GM12874 (cell line): ENCODE measurements around the gene METTL6.

Experiments
- TF ChIP-seq, protein P1 (sequence below): IDR thresholded peaks from 2 replicates; pipeline ENCODE4 v1.5.1; 2011; ENCODE audit warnings: low read depth, mild to moderate bottlenecking, control low read depth, low read length, moderate library complexity; ENCODE audit not compliant: insufficient read depth

The METTL6 gene

DNA sequence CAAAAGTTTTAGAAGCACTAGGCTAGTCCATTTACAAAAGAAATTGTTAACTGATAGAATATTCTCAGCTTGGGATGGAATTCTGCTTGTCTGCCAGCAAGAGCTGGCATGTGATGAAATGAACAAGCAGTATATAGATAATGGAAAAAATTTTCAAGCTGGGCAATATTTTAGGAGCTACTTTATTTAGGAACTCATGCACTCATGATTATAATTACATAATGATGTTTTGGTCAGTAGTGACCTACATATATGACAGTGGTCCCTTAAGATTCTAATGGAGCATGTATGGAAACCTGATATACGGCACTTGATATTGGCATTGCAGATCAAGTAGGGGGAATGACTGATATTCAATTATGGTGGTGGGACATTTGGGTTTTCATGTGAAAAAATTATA lies 6.2 kb upstream of the METTL6 start:
- TF ChIP-seq, protein P1, sequence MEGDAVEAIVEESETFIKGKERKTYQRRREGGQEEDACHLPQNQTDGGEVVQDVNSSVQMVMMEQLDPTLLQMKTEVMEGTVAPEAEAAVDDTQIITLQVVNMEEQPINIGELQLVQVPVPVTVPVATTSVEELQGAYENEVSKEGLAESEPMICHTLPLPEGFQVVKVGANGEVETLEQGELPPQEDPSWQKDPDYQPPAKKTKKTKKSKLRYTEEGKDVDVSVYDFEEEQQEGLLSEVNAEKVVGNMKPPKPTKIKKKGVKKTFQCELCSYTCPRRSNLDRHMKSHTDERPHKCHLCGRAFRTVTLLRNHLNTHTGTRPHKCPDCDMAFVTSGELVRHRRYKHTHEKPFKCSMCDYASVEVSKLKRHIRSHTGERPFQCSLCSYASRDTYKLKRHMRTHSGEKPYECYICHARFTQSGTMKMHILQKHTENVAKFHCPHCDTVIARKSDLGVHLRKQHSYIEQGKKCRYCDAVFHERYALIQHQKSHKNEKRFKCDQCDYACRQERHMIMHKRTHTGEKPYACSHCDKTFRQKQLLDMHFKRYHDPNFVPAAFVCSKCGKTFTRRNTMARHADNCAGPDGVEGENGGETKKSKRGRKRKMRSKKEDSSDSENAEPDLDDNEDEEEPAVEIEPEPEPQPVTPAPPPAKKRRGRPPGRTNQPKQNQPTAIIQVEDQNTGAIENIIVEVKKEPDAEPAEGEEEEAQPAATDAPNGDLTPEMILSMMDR, result no peak

DNA sequence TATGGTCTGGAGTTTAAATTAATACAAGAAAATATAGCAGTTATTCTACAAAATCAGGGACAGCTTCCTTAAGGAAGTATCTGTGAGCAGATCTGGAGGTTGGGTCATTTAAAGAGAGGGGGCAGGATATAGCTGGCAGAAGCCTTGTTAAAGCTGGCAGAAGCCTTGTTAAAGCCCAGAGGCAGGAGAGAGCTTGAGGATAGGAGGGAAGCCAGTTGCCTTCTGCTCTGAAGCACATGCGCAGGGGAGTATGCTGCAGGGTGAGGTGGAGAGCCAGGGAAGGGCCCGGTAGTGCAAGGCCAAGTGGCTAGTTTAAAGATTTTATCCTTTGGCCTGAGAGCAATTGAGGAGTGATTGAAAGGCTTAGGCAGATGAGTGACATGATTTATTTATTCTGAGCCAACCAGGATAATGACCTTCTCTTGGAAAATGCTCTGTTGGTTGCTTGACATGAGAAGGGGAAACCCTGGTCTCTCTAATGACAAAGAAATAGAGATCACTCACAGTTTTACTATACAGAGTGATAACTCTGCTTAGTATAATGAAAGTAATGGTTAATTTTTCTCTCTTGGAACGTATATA lies 4.0 kb upstream of the METTL6 start:
- TF ChIP-seq, protein P1, result no peak

DNA sequence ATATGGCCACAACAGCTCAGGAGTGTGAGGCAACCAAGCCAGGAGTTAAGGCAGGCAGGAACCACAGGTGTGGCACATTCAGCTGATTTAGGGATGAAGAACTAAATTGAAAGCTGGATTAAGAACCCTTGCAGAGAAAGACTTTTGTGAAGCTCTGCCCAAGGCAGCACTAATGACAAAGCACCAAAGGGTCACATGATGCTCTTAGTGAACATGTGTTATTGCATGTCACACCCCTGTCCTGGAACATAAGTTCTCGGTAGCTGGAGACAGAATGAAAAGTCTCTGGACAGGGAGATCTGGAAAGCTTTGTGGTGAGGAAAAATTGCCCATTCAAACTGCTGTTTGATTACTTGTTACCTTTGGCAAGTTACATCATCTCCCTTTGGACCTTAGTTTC lies 3.3 kb upstream of the METTL6 start:
- TF ChIP-seq, protein P1, result no peak

DNA sequence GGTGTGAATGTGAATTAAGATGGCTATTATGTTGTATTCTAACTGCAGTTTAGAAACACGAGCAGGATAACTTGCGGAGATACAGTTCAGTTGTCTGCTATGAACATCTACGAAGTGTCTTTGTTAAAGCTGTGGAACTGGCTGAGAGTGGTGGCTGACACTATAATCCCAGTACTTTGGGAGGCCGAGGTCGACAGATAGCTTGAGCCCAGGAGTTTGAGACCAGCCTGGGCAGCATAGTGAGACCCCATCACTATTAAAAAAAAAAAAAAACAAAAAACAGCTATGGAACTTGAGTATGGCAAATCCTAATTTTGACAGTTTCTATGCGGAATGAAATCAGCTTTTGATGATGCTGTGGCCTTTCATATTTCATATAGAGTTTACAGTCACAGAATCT lies 1.7 kb upstream of the METTL6 start:
- TF ChIP-seq, protein P1, result no peak

DNA sequence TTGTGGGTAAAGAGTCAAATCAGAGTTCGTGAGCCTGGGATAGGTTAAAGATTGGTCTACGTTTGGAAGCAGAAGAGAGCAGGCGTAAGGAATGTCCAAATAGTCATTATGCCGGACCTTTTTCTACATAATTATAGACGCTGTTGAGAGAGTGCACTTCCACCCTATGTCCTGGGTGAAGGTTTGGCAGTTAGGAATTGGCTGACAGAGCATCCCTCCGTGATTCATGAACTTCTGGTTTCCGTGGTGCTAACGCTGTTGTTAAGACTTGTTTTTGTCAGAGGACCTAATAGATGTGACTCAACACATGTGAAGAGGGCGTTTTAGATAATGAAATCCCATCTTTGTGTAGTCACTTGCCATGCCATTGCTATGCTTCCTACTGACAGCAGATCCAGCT lies 1.2 kb upstream of the METTL6 start:
- TF ChIP-seq, protein P1, result no peak

DNA sequence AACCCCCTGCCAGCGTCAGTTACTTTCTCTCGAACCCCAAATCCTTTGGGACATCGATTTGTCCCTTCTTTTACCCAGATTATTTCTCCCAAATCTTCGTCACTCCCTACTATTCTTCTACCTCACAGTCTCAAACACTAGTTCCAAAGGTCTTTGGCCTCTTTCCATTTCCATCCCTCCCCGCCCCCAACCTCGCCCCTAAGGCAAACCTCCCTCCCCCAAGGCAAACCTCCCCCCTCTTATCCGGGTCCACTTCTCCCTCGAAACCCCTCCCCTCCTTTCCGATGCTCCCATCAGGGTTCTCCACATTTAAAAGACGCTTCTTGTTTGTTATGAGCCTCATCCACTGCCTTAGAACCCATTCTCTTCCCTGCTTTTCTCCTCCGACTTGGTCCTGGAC lies 637 bp upstream of the METTL6 start:
- TF ChIP-seq, protein P1, result no peak

DNA sequence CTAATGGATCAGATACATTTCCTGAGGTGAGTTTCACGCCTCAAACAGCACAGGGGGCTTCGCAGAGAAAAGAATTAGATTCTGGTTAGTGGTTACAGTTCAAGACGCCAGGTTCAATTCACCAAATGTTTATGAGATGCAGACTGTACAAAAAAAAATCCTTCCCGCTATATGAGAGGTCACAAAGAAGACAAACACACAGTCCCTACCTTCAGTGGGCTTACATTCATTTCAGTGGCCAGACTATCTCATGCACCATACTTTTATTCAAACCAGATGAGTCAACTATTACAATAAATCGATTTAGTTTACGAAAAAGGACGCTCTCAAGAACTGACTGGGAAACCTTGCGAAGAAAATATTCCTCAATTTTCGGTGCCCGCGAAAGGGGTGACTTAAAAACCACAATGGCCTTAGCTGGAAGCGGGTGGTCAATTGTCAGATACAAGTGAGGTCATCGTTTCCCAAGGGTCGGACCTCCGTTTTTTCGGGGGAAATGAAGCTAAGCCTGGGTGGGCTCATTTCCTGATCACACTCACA lies 695 bp downstream of the METTL6 start:
- TF ChIP-seq, protein P1, result no peak
